Stomach (tissue), 9 donors: ENCODE data around the gene BCAS2. TPM values are rescaled to one million over a fixed set of nuclear protein-coding genes. Genes with fewer than 3 reads are reported as not detected.
"Not testable (repeated sequence)": the region's sequence is repeated elsewhere in the genome, so short reads cannot be mapped to it uniquely, and the experiment has no call there.

ENCODE experiments used
- DNase-seq, 2 donors: peaks; one replicate each; pipeline versions ENCODE4 v3.0.0 to v3.0.0-alpha.2; 2013 to 2019
- H3K27ac ChIP-seq, 5 donors: fragments of 200-600 bp in 4 of 5; sonication (generic) in 4 of 5; one replicate each; pipeline ENCODE4 v1.5.1; 2013 to 2019; ENCODE audit warnings: mild to moderate bottlenecking in 1 of 5, moderate library complexity in 1 of 5
- H3K27me3 ChIP-seq, 3 donors: fragments of 200-600 bp; sonication (generic); one replicate each; pipeline ENCODE4 v1.5.1; 2017 to 2019; ENCODE audit warnings: mixed run types in 1 of 3
- H3K36me3 ChIP-seq, 4 donors: fragments of 200-600 bp; sonication (generic); 1 replicate in 3 of 4; 2 replicates in 1 of 4; pipeline ENCODE4 v1.5.1; 2016 to 2019
- H3K4me1 ChIP-seq, 4 donors: fragments of 200-600 bp; sonication (generic); one replicate each; pipeline ENCODE4 v1.5.1; 2016 to 2019
- H3K4me3 ChIP-seq, 4 donors: fragments of 200-600 bp; sonication (generic) in 3 of 4; one replicate each; pipeline ENCODE4 v1.5.1; 2016 to 2019; ENCODE audit warnings: mild to moderate bottlenecking in 1 of 4
- H3K9me3 ChIP-seq, 4 donors: fragments of 200-600 bp; sonication (generic); one replicate each; pipeline ENCODE4 v1.5.1; 2016 to 2019
- EP300 ChIP-seq: sonication (generic); formaldehyde crosslinking; IDR thresholded peaks from one replicate; pipeline ENCODE4 v1.6.1; 2017; ENCODE audit warnings: antibody characterized with exemption
- POLR2A ChIP-seq, 4 donors: fragments of 450-650 bp; IDR thresholded peaks; one replicate each; pipeline ENCODE4 v1.6.1; 2016; ENCODE audit warnings: antibody characterized with exemption in 4 of 4, control low read depth in 2 of 4, mild to moderate bottlenecking in 1 of 4, moderate library complexity in 1 of 4
- POLR2AphosphoS5 ChIP-seq, 3 donors: sonication (generic); formaldehyde crosslinking; IDR thresholded peaks; one replicate each; pipeline ENCODE4 v1.6.1; 2016; ENCODE audit warnings: antibody characterized with exemption in 3 of 3
- WGBS, 5 donors: extraction: QIAGEN DNeasy Blood & Tissue Kit in 3 of 5; methylation state at CpG; one replicate each; pipeline versions ENCODE4 v1.1.5 to v1.1.7; 2013 to 2018; 5-methylcytosine and 5-hydroxymethylcytosine counted together
- intact Hi-C: fragments of 100-400 bp; cut with DNase I; formaldehyde crosslinking; loops from one replicate; pipeline ENCODE4 v1.15.1; 2023; ENCODE audit warnings: low total_unique reads
- polyA plus RNA-seq, 3 donors: library from polyadenylated mRNA; stranded (reverse); fragments of 200-250 nt; gene quantifications; one replicate each; pipeline ENCODE4 v1.2.3, GENCODE V29; 2013
- total RNA-seq, 5 donors: library from RNA; depleted of rRNA; stranded (reverse); fragments of >200 nt; gene quantifications; one replicate each; pipeline versions ENCODE4 v1.1.0 to v1.2.3, GENCODE V29; 2014 to 2016
- TF ChIP-seq, protein P1 (sequence below), 7 experiments: fragments of 450-650 bp in 4 of 7; fragments of 200-600 bp in 3 of 7; sonication (generic) in 3 of 7; IDR thresholded peaks; one replicate each; pipeline ENCODE4 v1.5.1; 2016 to 2019; ENCODE audit warnings: antibody characterized with exemption in 7 of 7, control low read depth in 2 of 7, mild to moderate bottlenecking in 1 of 7
- donor health status: healthy with polysubstance abuse.
- donor health status: Bipolar disorder and iron deficiency.
- donor health status: healthy.

The BCAS2 gene
- total and polyA plus RNA-seq, 8 donors: 4.3 to 54.8 (median 34.9) TPM

DNA sequence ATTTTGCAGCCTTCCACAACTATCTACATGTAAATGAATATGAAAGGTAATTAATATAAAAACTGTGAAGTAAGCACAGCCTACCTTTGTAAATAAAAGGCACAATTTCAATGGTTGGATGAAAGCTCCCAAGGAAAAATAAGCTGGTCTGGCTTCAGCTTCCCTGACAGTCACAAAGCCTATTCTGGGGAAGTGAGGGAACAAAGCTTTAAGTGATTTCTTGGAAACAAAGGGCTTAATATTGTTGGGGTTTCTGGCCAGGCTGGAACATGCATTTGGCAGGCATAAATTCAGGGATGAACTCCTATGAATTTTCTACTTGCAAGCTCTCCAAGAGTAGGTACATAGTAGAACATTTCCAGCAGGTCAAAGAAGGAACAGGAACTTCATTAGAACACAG is 17.3 kb downstream of the BCAS2 start:
- no peaks in the 10 kb centered on the region for H3K4me1 ChIP-seq
- TF ChIP-seq, protein P1, sequence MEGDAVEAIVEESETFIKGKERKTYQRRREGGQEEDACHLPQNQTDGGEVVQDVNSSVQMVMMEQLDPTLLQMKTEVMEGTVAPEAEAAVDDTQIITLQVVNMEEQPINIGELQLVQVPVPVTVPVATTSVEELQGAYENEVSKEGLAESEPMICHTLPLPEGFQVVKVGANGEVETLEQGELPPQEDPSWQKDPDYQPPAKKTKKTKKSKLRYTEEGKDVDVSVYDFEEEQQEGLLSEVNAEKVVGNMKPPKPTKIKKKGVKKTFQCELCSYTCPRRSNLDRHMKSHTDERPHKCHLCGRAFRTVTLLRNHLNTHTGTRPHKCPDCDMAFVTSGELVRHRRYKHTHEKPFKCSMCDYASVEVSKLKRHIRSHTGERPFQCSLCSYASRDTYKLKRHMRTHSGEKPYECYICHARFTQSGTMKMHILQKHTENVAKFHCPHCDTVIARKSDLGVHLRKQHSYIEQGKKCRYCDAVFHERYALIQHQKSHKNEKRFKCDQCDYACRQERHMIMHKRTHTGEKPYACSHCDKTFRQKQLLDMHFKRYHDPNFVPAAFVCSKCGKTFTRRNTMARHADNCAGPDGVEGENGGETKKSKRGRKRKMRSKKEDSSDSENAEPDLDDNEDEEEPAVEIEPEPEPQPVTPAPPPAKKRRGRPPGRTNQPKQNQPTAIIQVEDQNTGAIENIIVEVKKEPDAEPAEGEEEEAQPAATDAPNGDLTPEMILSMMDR (IDR thresholded peaks at IDR 0.05): no peak
- TF ChIP-seq EP300 (no peak), POLR2A (IDR thresholded peaks at IDR 0.05) (no peak), POLR2AphosphoS5 (IDR thresholded peaks at IDR 0.05) (no peak)
- H3K4me3 ChIP-seq: no peak overlapping the region
- H3K36me3 ChIP-seq: peaks cover 16 to 51% (median 47%) of the 10 kb centered on the region in 4 donors
- H3K27ac ChIP-seq: no peak overlapping the region
- intact Hi-C loops: no loop called here
- H3K27me3 ChIP-seq: no peaks in the 10 kb centered on the region
- DNase-seq: no peak
- no peaks in the 10 kb centered on the region for H3K9me3 ChIP-seq

DNA sequence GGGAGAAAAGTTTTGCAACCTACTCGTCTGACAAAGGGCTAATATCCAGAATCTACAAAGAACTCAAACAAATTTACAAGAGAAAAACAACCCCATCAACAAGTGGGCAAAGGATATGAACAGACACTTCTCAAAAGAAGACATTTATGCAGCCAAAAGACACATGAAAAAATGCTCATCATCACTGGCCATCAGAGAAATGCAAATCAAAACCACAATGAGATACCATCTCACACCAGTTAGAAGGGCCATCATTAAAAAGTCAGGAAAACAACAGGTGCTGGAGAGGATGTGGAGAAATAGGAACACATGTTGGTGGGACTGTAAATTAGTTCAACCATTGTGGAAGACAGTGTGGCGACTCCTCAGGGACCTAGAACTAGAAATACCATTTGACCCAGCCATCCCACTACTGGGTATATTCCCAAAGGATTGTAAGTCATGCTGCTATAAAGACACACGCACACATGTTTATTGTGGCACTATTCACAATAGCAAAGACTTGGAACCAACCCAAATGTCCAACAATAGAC is 18.4 kb downstream of the BCAS2 start:
- intact Hi-C loops, H3K9me3 ChIP-seq, H3K4me1 ChIP-seq, H3K27ac ChIP-seq, H3K4me3 ChIP-seq, H3K27me3 ChIP-seq, DNase-seq: not testable (repeated sequence)
- H3K36me3 ChIP-seq: peaks cover 8 to 40% (median 36%) of the 10 kb centered on the region in 4 donors
- 86 to 95% (median 89%) methylated on average over 3 of the region's 3 CpGs for WGBS, 5 donors

DNA sequence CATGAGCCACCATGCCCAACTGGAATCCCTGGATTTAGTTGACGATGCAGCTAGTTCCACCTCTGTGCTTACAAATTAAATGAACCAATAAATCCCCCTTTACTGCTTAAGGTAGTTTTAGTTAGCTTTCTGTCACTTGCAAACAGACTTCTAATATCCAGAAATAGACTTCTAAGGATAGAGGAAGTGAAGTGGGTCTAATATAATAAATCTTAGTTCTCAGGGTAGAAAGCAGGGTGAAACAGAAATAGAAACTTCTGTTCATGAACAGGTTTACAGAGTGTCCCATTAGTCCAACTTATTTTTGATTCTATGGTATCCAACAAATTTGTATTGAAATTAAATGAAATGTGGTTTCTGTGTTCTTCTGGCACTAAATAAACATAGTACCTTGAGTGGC is 20.1 kb downstream of the BCAS2 start:
- no peaks in the 10 kb centered on the region for H3K9me3 ChIP-seq
- DNase-seq: no peak
- 85 to 94% (median 92%) methylated on average over 1 of the region's 1 CpG for WGBS, 5 donors
- H3K36me3 ChIP-seq: peaks cover 0 to 23% (median 19%) of the 10 kb centered on the region in 4 donors
- H3K4me3 ChIP-seq: no peak overlapping the region
- intact Hi-C loops: no loop called here
- no peaks in the 10 kb centered on the region for H3K27me3 ChIP-seq
- no peak for TF ChIP-seq POLR2AphosphoS5 (IDR thresholded peaks at IDR 0.05)
- no peak for TF ChIP-seq POLR2A (IDR thresholded peaks at IDR 0.05)
- no peak for TF ChIP-seq EP300
- TF ChIP-seq, protein P1 (IDR thresholded peaks at IDR 0.05): no peak
- H3K4me1 ChIP-seq: no peaks in the 10 kb centered on the region
- H3K27ac ChIP-seq: no peak overlapping the region

DNA sequence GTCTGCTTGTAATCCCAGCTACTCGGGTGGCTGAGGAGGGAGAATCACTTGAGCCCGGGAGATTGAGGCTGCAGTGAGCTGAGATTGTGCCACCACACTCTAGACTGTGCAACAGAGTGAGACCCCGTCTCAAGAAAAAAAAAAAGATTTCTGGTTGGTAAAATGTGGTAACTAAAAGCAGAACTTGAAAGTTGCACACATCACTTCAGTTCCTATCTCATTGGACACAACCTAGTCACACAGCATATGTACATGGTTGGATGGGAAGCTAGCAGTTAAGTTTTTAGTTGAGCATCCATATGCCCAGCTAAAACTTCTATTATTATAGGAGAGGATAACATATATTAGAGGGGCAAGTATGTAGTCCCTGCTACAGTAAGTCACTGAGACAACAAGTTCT is 22.1 kb downstream of the BCAS2 start:
- Histone ChIP-seq H3K4me1 (no peaks in the 10 kb centered on the region), H3K36me3 (peaks cover 0 to 3% (median under 1%) of the 10 kb centered on the region in 4 donors), H3K27me3 (no peaks in the 10 kb centered on the region), H3K4me3 (no peak overlapping the region), H3K27ac (no peak overlapping the region), H3K9me3 (no peaks in the 10 kb centered on the region)
- 82 to 89% (median 88%) methylated on average over 3 of the region's 3 CpGs for WGBS, 5 donors
- no peak for DNase-seq
- TF ChIP-seq EP300: no peak
- TF ChIP-seq POLR2AphosphoS5 (IDR thresholded peaks at IDR 0.05): no peak
- TF ChIP-seq, protein P1 (IDR thresholded peaks at IDR 0.05): no peak
- TF ChIP-seq POLR2A (IDR thresholded peaks at IDR 0.05): no peak
- intact Hi-C loops: no loop called here

DNA sequence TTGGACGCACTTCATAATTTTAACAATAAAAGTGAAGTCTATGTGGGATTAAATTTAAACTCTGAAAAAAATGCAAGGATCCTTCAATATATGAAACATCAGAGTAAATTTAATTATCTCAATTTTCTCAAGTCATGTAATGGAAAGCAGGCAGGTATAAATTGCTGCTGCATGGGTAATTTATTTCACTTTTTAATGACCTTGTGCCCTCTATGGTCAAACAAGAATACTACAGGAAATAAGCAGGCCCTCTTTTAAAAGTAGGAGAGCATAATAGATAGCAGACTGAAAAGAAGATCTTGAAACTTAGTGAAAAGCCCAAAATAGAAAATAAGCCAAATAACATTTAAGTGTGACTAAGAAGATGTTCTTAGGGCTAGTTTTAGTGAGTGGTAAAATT is 22.9 kb downstream of the BCAS2 start:
- TF ChIP-seq EP300: no peak
- no peak for TF ChIP-seq POLR2A (IDR thresholded peaks at IDR 0.05)
- TF ChIP-seq, protein P1 (IDR thresholded peaks at IDR 0.05): peak in 2 of 7 experiments; percentile 12 to 13
- TF ChIP-seq POLR2AphosphoS5 (IDR thresholded peaks at IDR 0.05): no peak
- Histone ChIP-seq H3K36me3 (no peaks in the 10 kb centered on the region), H3K27me3 (no peaks in the 10 kb centered on the region), H3K4me1 (no peaks in the 10 kb centered on the region), H3K27ac (no peak overlapping the region), H3K9me3 (no peaks in the 10 kb centered on the region), H3K4me3 (no peak overlapping the region)
- 49 to 99% (median 97%) methylated on average over 1 of the region's 1 CpG for WGBS, 5 donors
- intact Hi-C loops: no loop called here
- DNase-seq: peak in 1 of 2 donors; percentile 15
